SK-N-SH (cell line): ENCODE results near the gene NOL6. TPM values are rescaled to one million over a fixed set of nuclear protein-coding genes. Genes with fewer than 3 reads are reported as not detected.

Experiments used
- CTCF ChIA-PET: fragments of 300-600, 350-600 bp; formaldehyde crosslinking; extraction: SDS; loops from one replicate; lab custom pipeline; 2021; lab: Yijun Ruan, JAX
- POLR2A ChIA-PET: fragments of 350-600 bp; sonication (Branson Sonifier 250); formaldehyde crosslinking; extraction: SDS; loops from one replicate; lab custom pipeline; 2020; ENCODE audit warnings: antibody characterized with exemption, inconsistent platforms; lab: Yijun Ruan, JAX
- DNase-seq: peaks from one replicate; pipeline ENCODE4 v3.0.0; 2012
- H2AFZ ChIP-seq: fragments of 200-600 bp; sonication (generic); 2 replicates; pipeline ENCODE4 v1.8.1; 2016; ENCODE audit warnings: antibody characterized with exemption, mild to moderate bottlenecking, low read depth
- H3F3A ChIP-seq: fragments of 200-600 bp; sonication (generic); replicated peaks from 2 replicates; pipeline ENCODE3; 2016; ENCODE audit warnings: antibody characterized with exemption, mild to moderate bottlenecking; ENCODE audit not compliant: insufficient read depth
- H3K27ac ChIP-seq, 2 experiments: fragments of 200-500 bp in 1 of 2; fragments of 200-600 bp in 1 of 2; sonication (Bioruptor generic) in 1 of 2; sonication (generic), shearing (Covaris generic) in 1 of 2; 2 replicates each; pipeline versions ENCODE4 v1.5.1 to v1.6.1; 2014 to 2016; ENCODE audit warnings: low read depth in 2 of 2, inconsistent platforms in 1 of 2, low read length in 1 of 2, mild to moderate bottlenecking in 1 of 2, mixed read lengths in 1 of 2
- H3K27me3 ChIP-seq: fragments of 200-600 bp; sonication (generic), shearing (Covaris generic); 2 replicates; pipeline ENCODE4 v1.6.1; 2016; ENCODE audit warnings: mixed run types; ENCODE audit not compliant: insufficient read depth
- H3K36me3 ChIP-seq, 2 experiments: fragments of 200-500 bp in 1 of 2; fragments of 200-600 bp in 1 of 2; sonication (Bioruptor generic) in 1 of 2; sonication (generic) in 1 of 2; replicated peaks in 1 of 2; 2 replicates each; pipeline versions ENCODE3 to v1.5.1; 2014 to 2016; ENCODE audit warnings: low read length in 1 of 2, mild to moderate bottlenecking in 1 of 2; ENCODE audit not compliant: insufficient read depth in 2 of 2, control insufficient read depth in 1 of 2
- H3K4me1 ChIP-seq, 2 experiments: fragments of 200-500 bp in 1 of 2; fragments of 200-600 bp in 1 of 2; sonication (Bioruptor generic) in 1 of 2; sonication (generic), shearing (Covaris generic) in 1 of 2; 2 replicates each; pipeline versions ENCODE4 v1.5.1 to v1.6.1; 2014 to 2016; ENCODE audit warnings: low read depth in 1 of 2, low read length in 1 of 2, mixed run types in 1 of 2; ENCODE audit not compliant: insufficient read depth in 2 of 2, control insufficient read depth in 1 of 2
- H3K4me2 ChIP-seq: fragments of 200-600 bp; sonication (generic), shearing (Covaris generic); 2 replicates; pipeline ENCODE4 v1.6.1; 2017; ENCODE audit warnings: mixed run types
- H3K4me3 ChIP-seq, 2 experiments: fragments of 200-500 bp in 1 of 2; fragments of 200-600 bp in 1 of 2; sonication (Bioruptor generic) in 1 of 2; sonication (generic), shearing (Covaris generic) in 1 of 2; 2 replicates each; pipeline versions ENCODE4 v1.5.1 to v1.8.1; 2014 to 2016; ENCODE audit warnings: low read depth in 2 of 2, inconsistent platforms in 1 of 2, low read length in 1 of 2, mild to moderate bottlenecking in 1 of 2, mixed read lengths in 1 of 2, moderate library complexity in 1 of 2
- H3K79me2 ChIP-seq: fragments of 200-600 bp; sonication (generic); 2 replicates; pipeline ENCODE4 v1.8.1; 2017; ENCODE audit warnings: mild to moderate bottlenecking; ENCODE audit not compliant: insufficient read depth
- H3K9ac ChIP-seq: fragments of 200-600 bp; sonication (generic); 2 replicates; pipeline ENCODE4 v1.6.1; 2017; ENCODE audit warnings: mixed run types
- H3K9me2 ChIP-seq: fragments of 200-600 bp; sonication (generic); 2 replicates; pipeline ENCODE4 v1.6.1; 2017; ENCODE audit warnings: mixed run types
- H3K9me3 ChIP-seq: fragments of 200-600 bp; sonication (generic); 2 replicates; pipeline ENCODE4 v1.6.1; 2017; ENCODE audit warnings: mixed run types, mild to moderate bottlenecking, moderate library complexity
- H4K20me1 ChIP-seq: fragments of 200-600 bp; sonication (generic); 2 replicates; pipeline ENCODE4 v1.6.1; 2017; ENCODE audit warnings: mild to moderate bottlenecking, mixed run types; ENCODE audit not compliant: insufficient read depth
- CHD2 ChIP-seq: fragments of 150-350 bp; IDR thresholded peaks from 2 replicates; pipeline ENCODE4 v1.6.1; 2018; ENCODE audit warnings: low read length; ENCODE audit not compliant: partially characterized antibody
- EZH2phosphoT487 ChIP-seq: fragments of 200-600 bp; sonication (generic); IDR thresholded peaks from 2 replicates; pipeline ENCODE4 v1.6.1; 2017; ENCODE audit warnings: low read depth, mixed run types, mild to moderate bottlenecking, antibody characterized with exemption, moderate library complexity, borderline replicate concordance
- FOXM1 ChIP-seq: IDR thresholded peaks from 2 replicates; pipeline ENCODE4 v1.4.0; 2012; ENCODE audit warnings: low read depth, mild to moderate bottlenecking
- GABPA ChIP-seq: IDR thresholded peaks from 2 replicates; pipeline ENCODE4 v1.4.0; 2012; ENCODE audit warnings: low read depth, mild to moderate bottlenecking
- NFIC ChIP-seq: IDR thresholded peaks from 2 replicates; pipeline ENCODE4 v1.4.0; 2012; ENCODE audit warnings: borderline replicate concordance
- POLR2AphosphoS5 ChIP-seq: IDR thresholded peaks from 2 replicates; pipeline ENCODE4 v1.6.1; 2012; ENCODE audit warnings: low read depth, low read length
- RFX5 ChIP-seq: IDR thresholded peaks from 2 replicates; pipeline ENCODE4 v1.6.1; 2012; ENCODE audit warnings: mild to moderate bottlenecking, improper control_type of control experiment, low read length
- TAF1 ChIP-seq: IDR thresholded peaks from 2 replicates; pipeline ENCODE4 v1.6.1; 2012; ENCODE audit warnings: low read depth, mild to moderate bottlenecking, low read length, moderate library complexity, borderline replicate concordance
- TCF12 ChIP-seq: IDR thresholded peaks from 2 replicates; pipeline ENCODE4 v1.4.0; 2012
- YY1 ChIP-seq: IDR thresholded peaks from 2 replicates; pipeline ENCODE4 v1.4.0; 2012; ENCODE audit warnings: low read depth, mild to moderate bottlenecking
- WGBS: methylation state at CpG from one replicate; pipeline ENCODE4 v1.1.6; 2017; ENCODE audit warnings: low lambda C conversion rate; 5-methylcytosine and 5-hydroxymethylcytosine counted together
- polyA plus RNA-seq, 3 experiments: library from polyadenylated mRNA; depleted of rRNA; stranded (reverse); fragments of >200 nt; gene quantifications; 2 replicates each; pipeline ENCODE4 v1.2.3, GENCODE V29; 2012
- TF ChIP-seq, protein P1 (sequence below): IDR thresholded peaks from 2 replicates; pipeline ENCODE4 v1.4.0; 2012; ENCODE audit warnings: low read depth, borderline replicate concordance
- TF ChIP-seq, protein P2 (sequence below): fragments of 150-350 bp; IDR thresholded peaks from 2 replicates; pipeline ENCODE4 v1.6.1; 2017; ENCODE audit warnings: antibody characterized with exemption, low read length, low read depth, borderline replicate concordance
- TF ChIP-seq, protein P3 (sequence below): IDR thresholded peaks from 2 replicates; pipeline ENCODE4; 2012
- TF ChIP-seq, protein P4 (sequence below): IDR thresholded peaks from 2 replicates; pipeline ENCODE4 v1.4.0; 2012; ENCODE audit warnings: low read depth

The NOL6 gene
- polyA plus RNA-seq, 1 of the 3 experiments (the other 2 are of a cell fraction): 52.2 TPM

DNA sequence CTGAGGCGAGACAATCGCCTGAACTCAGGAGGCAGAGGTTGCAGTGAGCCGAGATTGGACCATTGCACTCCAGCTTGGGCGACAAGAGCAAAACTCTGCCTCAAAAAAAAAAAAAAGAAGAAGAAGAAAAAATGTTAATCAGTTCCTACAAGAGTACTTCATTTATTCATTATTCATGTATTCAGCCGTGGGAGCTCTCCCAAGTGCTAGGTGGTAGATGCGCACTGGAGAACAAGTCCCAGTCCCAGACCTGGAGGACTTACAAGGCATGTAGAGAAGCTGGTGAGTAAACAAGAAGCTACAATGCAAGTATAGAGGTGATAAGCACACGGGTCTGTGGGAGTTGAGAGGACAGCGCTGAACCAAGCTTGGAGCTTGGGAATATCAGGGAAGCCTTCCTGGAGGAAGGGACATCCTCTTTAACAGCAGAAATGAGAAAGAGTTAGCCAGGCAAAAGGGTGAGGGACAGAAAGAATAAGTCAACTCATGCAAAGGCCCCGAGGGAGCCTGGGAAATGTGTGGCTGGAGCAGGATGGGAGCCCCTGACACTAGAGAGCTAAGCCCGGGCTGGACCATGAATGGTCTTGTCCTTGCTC, 53.9 kb downstream of the NOL6 start:
- Histone ChIP-seq H3K9ac (no peak overlapping the region), H3K27me3 (no peaks in the 10 kb centered on the region), H3K79me2 (no peaks in the 10 kb centered on the region), H2AFZ (no peak overlapping the region), H3K9me3 (no peaks in the 10 kb centered on the region), H3K4me1 (no peaks in the 10 kb centered on the region), H3K27ac (no peak overlapping the region), H4K20me1 (no peaks in the 10 kb centered on the region), H3F3A (no peaks in the 10 kb centered on the region), H3K9me2 (no peaks in the 10 kb centered on the region), H3K4me2 (no peak overlapping the region), H3K36me3 (no peaks in the 10 kb centered on the region), H3K4me3 (no peak overlapping the region)
- 60% methylated on average over 10 of the region's 10 CpGs for WGBS
- ChIA-PET POLR2A (interaction anchor here (0.7 kb wide), 1 partner anchor 19 kb away, joined by 3 read pairs; no protein-coding TSS in a partner anchor), CTCF (interaction anchor here (0.6 to 1.4 kb wide), 2 partner anchors 16 to 45 kb away, joined by 3 to 6 read pairs; no protein-coding TSS in a partner anchor)
- TF ChIP-seq TAF1 (no peak), CHD2 (no peak), NFIC (no peak), EZH2phosphoT487 (no peak), FOXM1 (no peak), RFX5 (no peak), GABPA (no peak), TCF12 (no peak), YY1 (no peak), POLR2AphosphoS5 (no peak)
- TF ChIP-seq, protein P1, sequence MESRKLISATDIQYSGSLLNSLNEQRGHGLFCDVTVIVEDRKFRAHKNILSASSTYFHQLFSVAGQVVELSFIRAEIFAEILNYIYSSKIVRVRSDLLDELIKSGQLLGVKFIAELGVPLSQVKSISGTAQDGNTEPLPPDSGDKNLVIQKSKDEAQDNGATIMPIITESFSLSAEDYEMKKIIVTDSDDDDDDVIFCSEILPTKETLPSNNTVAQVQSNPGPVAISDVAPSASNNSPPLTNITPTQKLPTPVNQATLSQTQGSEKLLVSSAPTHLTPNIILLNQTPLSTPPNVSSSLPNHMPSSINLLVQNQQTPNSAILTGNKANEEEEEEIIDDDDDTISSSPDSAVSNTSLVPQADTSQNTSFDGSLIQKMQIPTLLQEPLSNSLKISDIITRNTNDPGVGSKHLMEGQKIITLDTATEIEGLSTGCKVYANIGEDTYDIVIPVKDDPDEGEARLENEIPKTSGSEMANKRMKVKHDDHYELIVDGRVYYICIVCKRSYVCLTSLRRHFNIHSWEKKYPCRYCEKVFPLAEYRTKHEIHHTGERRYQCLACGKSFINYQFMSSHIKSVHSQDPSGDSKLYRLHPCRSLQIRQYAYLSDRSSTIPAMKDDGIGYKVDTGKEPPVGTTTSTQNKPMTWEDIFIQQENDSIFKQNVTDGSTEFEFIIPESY: no peak
- TF ChIP-seq, protein P2, sequence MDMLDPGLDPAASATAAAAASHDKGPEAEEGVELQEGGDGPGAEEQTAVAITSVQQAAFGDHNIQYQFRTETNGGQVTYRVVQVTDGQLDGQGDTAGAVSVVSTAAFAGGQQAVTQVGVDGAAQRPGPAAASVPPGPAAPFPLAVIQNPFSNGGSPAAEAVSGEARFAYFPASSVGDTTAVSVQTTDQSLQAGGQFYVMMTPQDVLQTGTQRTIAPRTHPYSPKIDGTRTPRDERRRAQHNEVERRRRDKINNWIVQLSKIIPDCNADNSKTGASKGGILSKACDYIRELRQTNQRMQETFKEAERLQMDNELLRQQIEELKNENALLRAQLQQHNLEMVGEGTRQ: no peak
- TF ChIP-seq, protein P3, sequence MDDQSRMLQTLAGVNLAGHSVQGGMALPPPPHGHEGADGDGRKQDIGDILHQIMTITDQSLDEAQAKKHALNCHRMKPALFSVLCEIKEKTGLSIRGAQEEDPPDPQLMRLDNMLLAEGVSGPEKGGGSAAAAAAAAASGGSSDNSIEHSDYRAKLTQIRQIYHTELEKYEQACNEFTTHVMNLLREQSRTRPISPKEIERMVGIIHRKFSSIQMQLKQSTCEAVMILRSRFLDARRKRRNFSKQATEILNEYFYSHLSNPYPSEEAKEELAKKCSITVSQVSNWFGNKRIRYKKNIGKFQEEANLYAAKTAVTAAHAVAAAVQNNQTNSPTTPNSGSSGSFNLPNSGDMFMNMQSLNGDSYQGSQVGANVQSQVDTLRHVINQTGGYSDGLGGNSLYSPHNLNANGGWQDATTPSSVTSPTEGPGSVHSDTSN: no peak
- TF ChIP-seq, protein P4, sequence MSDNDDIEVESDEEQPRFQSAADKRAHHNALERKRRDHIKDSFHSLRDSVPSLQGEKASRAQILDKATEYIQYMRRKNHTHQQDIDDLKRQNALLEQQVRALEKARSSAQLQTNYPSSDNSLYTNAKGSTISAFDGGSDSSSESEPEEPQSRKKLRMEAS: no peak
- no peak for DNase-seq
